ENCODE data around the gene SLC24A2. TPM values are rescaled to one million over a fixed set of nuclear protein-coding genes. Genes with fewer than 3 reads are reported as not detected.

The SLC24A2 gene
- total and polyA plus RNA-seq, 2 donors (not counting 3 experiments of a cell fraction or from before 2014, with no cell fraction given): not detected

- POLR2A ChIA-PET: no interaction called here
- no peak for DNase-seq (ENCODE audit: low read depth, low spot score)
Measured at GRCh38 chr9:19812194-19812593, 23.4 kb upstream of the SLC24A2 start.

More at GRCh38 chr9:19812194-19812593, 23.4 kb upstream of the SLC24A2 start:
- BruUV-seq (replicated peaks): no TSS peak
- no peaks in the 10 kb centered on the region for H4K20me1 ChIP-seq (replicated peaks; ENCODE audit: control insufficient read depth, extremely low read depth, insufficient read depth, low read length)
- no peaks in the 10 kb centered on the region for H3K9me1 ChIP-seq (replicated peaks; ENCODE audit: control insufficient read depth, extremely low read depth, insufficient read depth, low read length)
- intact Hi-C loops (cut with micrococcal nuclease) (no loop called here), dilution Hi-C loops (cut with MboI; ENCODE audit: extremely low pct_ligation_motif_present, low sequenced_read_pairs) (no loop called here)
- H3K27ac ChIP-seq (ENCODE audit: insufficient read depth, low read depth, low read length): no peak overlapping the region
- H3K27me3 ChIP-seq (ENCODE audit: control insufficient read depth in 2 of 2, insufficient read depth in 2 of 2, low read length in 2 of 2): no peaks in the 10 kb centered on the region
- H3K4me1 ChIP-seq (ENCODE audit: control insufficient read depth, extremely low read depth, insufficient read depth, low read length): no peaks in the 10 kb centered on the region
- TF ChIP-seq MYC (IDR thresholded peaks at IDR 0.05; ENCODE audit: low read depth, low read length): no peak
- TF ChIP-seq FOS (IDR thresholded peaks at IDR 0.05; ENCODE audit: borderline replicate concordance, insufficient read depth, low read length): no peak
- no peak for TF ChIP-seq POLR2A (IDR thresholded peaks at IDR 0.05; ENCODE audit: low read depth, low read length)
- TF ChIP-seq GATA2 (IDR thresholded peaks at IDR 0.05; ENCODE audit: insufficient read depth, insufficient read length, low read depth, low read length): no peak
- TF ChIP-seq MAX (IDR thresholded peaks at IDR 0.05; ENCODE audit: insufficient read depth, insufficient read length): no peak
- TF ChIP-seq EZH2 (IDR thresholded peaks at IDR 0.05; ENCODE audit: borderline replicate concordance, low read depth, low read length, severe bottlenecking): no peak
- TF ChIP-seq JUN (IDR thresholded peaks at IDR 0.05; ENCODE audit: borderline replicate concordance, insufficient read depth, insufficient read length, low read depth): no peak
- no peak for TF ChIP-seq POLR2AphosphoS5 (IDR thresholded peaks at IDR 0.05; ENCODE audit: insufficient read depth, low read depth, low read length)
- TF ChIP-seq, protein P1, sequence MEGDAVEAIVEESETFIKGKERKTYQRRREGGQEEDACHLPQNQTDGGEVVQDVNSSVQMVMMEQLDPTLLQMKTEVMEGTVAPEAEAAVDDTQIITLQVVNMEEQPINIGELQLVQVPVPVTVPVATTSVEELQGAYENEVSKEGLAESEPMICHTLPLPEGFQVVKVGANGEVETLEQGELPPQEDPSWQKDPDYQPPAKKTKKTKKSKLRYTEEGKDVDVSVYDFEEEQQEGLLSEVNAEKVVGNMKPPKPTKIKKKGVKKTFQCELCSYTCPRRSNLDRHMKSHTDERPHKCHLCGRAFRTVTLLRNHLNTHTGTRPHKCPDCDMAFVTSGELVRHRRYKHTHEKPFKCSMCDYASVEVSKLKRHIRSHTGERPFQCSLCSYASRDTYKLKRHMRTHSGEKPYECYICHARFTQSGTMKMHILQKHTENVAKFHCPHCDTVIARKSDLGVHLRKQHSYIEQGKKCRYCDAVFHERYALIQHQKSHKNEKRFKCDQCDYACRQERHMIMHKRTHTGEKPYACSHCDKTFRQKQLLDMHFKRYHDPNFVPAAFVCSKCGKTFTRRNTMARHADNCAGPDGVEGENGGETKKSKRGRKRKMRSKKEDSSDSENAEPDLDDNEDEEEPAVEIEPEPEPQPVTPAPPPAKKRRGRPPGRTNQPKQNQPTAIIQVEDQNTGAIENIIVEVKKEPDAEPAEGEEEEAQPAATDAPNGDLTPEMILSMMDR (IDR thresholded peaks at IDR 0.05; ENCODE audit: extremely low read depth in 1 of 2, insufficient read depth in 1 of 2, low read depth in 1 of 2, low read length in 2 of 2): no peak
- no peak for FAIRE-seq
- H3K4me2 ChIP-seq (ENCODE audit: insufficient read depth, low read length): no peak overlapping the region
- no peaks in the 10 kb centered on the region for H3K36me3 ChIP-seq (ENCODE audit: control insufficient read depth in 2 of 2, extremely low read depth in 1 of 2, insufficient read depth in 2 of 2, low read length in 2 of 2)
- no peaks in the 10 kb centered on the region for H3K79me2 ChIP-seq (ENCODE audit: control insufficient read depth, insufficient read depth, low read length)
- H3K9ac ChIP-seq (replicated peaks; ENCODE audit: extremely low read depth, insufficient read depth, low read length): no peak overlapping the region
- CTCF ChIA-PET: no interaction called here
- H3K4me3 ChIP-seq (replicated peaks in 1 of 3; ENCODE audit: insufficient read depth in 1 of 3, low read depth in 1 of 3, low read length in 3 of 3): no peak overlapping the region
- H2AFZ ChIP-seq (ENCODE audit: low read depth, low read length): no peak overlapping the region
- no peaks in the 10 kb centered on the region for H3K9me3 ChIP-seq (replicated peaks; ENCODE audit: control insufficient read depth, insufficient read depth, low read length)

All from endothelial cell of umbilical vein (primary cell).